ENCODE results near the gene GALNT10. TPM values are rescaled to one million over a fixed set of nuclear protein-coding genes. Genes with fewer than 3 reads are reported as not detected.

The GALNT10 gene
- total and polyA plus RNA-seq, 10 of the 15 experiments (the other 5 are each of a cell fraction or from before 2014, with no cell fraction given), result 3.9 to 35.4 (median 15.5) TPM

DNA sequence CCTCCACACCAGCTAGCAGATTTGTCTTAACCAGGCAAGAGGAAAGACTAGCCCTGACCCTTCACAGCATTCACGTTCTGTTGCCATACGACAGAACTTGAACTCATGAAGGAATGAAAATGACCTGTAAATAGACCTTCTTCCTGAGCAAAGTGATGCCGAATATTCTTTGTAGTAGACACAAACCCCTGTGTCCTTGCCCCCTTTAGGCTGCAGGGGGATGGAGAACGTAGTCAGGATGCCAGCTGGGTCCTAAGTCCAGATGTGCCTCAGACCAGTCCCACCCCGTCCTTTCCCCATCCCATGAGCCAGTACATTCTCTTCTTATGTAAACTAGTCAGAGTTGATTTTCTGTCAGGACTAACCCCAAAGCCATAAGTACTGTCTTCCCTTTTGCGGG, 151.1 kb downstream of the GALNT10 start:
- RAD21 ChIA-PET (ENCODE audit: unreplicated experiment), result no interaction called here
- CTCF ChIA-PET, result no interaction called here
- Histone ChIP-seq H3K9ac (ENCODE audit: control insufficient read depth, insufficient read depth, low read length) (no peak overlapping the region), H3K36me3 (ENCODE audit: control insufficient read depth in 2 of 2, insufficient read depth in 2 of 2, low read length in 1 of 2) (peaks cover 0 to 2% of the 10 kb centered on the region in 2 experiments; a peak in 1 of 4 replicates), H4K20me1 (ENCODE audit: control insufficient read depth, insufficient read depth) (no peaks in the 10 kb centered on the region), H3K4me1 (ENCODE audit: control insufficient read depth, insufficient read depth, low read length) (peaks cover 12% of the 10 kb centered on the region), H3K4me3 (no peak overlapping the region), H2AFZ (ENCODE audit: control insufficient read depth, low read depth, low read length) (no peak overlapping the region), H3K27ac (ENCODE audit: control insufficient read depth, insufficient read depth) (no peak overlapping the region), H3K27me3 (replicated peaks in 1 of 2; ENCODE audit: control insufficient read depth in 2 of 2, insufficient read depth in 2 of 2, low read length in 1 of 2) (no peaks in the 10 kb centered on the region), H3K9me3 (replicated peaks; ENCODE audit: control insufficient read depth, insufficient read depth, low read length) (no peaks in the 10 kb centered on the region), H3K4me2 (ENCODE audit: control insufficient read depth, insufficient read depth) (no peak overlapping the region), H3K79me2 (ENCODE audit: control insufficient read depth, insufficient read depth, low read length) (no peaks in the 10 kb centered on the region)
- TF ChIP-seq ZNF622 (IDR thresholded peaks at IDR 0.05), result no peak
- TF ChIP-seq SPI1 (IDR thresholded peaks at IDR 0.05; ENCODE audit: borderline replicate concordance, insufficient read depth, low read depth, low read length), result no peak
- no peak for TF ChIP-seq TCF12 (IDR thresholded peaks at IDR 0.05; ENCODE audit: low read depth, low read length)
- POLR2A ChIA-PET, result interaction anchor here (0.5 kb wide), 1 partner anchor 291 kb away, joined by 4 read pairs; no protein-coding TSS in a partner anchor
- in situ Hi-C loops (cut with MboI) (no loop called here), intact Hi-C loops (cut with micrococcal nuclease; ENCODE audit: unreplicated experiment) (no loop called here)
- FAIRE-seq (no peak), ATAC-seq (no peak), DNase-seq (ENCODE audit: low read depth, low spot score) (no peak)
- 87% methylated on average over 6 of the region's 6 CpGs for WGBS (ENCODE audit: insufficient coverage, insufficient replicate concordance, low lambda C conversion rate, missing lambda C conversion rate)
- BruUV-seq (replicated peaks), result no TSS peak
- SMC1A ChIA-PET (ENCODE audit: uncharacterized antibody, unreplicated experiment), result no interaction called here

- FAIRE-seq (no peak), ATAC-seq (no peak), DNase-seq (ENCODE audit: low read depth, low spot score) (no peak)
- no peak overlapping the region for H2AFZ ChIP-seq (ENCODE audit: control insufficient read depth, low read depth, low read length)
- H3K79me2 ChIP-seq (ENCODE audit: control insufficient read depth, insufficient read depth, low read length), result no peaks in the 10 kb centered on the region
- H3K4me2 ChIP-seq (ENCODE audit: control insufficient read depth, insufficient read depth), result no peak overlapping the region
- H4K20me1 ChIP-seq (ENCODE audit: control insufficient read depth, insufficient read depth), result no peaks in the 10 kb centered on the region
- WGBS (ENCODE audit: insufficient coverage, insufficient replicate concordance, low lambda C conversion rate, missing lambda C conversion rate), result 94% methylated on average over 7 of the region's 7 CpGs
- ChIA-PET SMC1A (ENCODE audit: uncharacterized antibody, unreplicated experiment) (interaction anchor here (2.0 kb wide), 1 partner anchor 62 kb away, joined by 5 read pairs; no protein-coding TSS in a partner anchor), POLR2A (interaction anchor here (0.5 kb wide), 1 partner anchor 291 kb away, joined by 4 read pairs; no protein-coding TSS in a partner anchor), RAD21 (ENCODE audit: unreplicated experiment) (no interaction called here), CTCF (interaction anchor here (1.2 kb wide), 1 partner anchor 10 kb away, joined by 4 read pairs; no protein-coding TSS in a partner anchor)
- H3K4me1 ChIP-seq (ENCODE audit: control insufficient read depth, insufficient read depth, low read length), result peaks cover 12% of the 10 kb centered on the region
- TF ChIP-seq ELK1 (IDR thresholded peaks at IDR 0.05; ENCODE audit: low read depth, low read length), result no peak
- no peak for TF ChIP-seq BHLHE40 (IDR thresholded peaks at IDR 0.05; ENCODE audit: borderline replicate concordance in 1 of 2, low read depth in 2 of 2, low read length in 1 of 2)
- H3K27ac ChIP-seq (ENCODE audit: control insufficient read depth, insufficient read depth), result no peak overlapping the region
- H3K4me3 ChIP-seq, result no peak overlapping the region
- no peaks in the 10 kb centered on the region for H3K9me3 ChIP-seq (replicated peaks; ENCODE audit: control insufficient read depth, insufficient read depth, low read length)
- no peak overlapping the region for H3K9ac ChIP-seq (ENCODE audit: control insufficient read depth, insufficient read depth, low read length)
- intact Hi-C loops (cut with micrococcal nuclease; ENCODE audit: unreplicated experiment) (no loop called here), in situ Hi-C loops (cut with MboI) (no loop called here)
- H3K27me3 ChIP-seq (replicated peaks in 1 of 2; ENCODE audit: control insufficient read depth in 2 of 2, insufficient read depth in 2 of 2, low read length in 1 of 2), result no peaks in the 10 kb centered on the region
- BruUV-seq (replicated peaks), result no TSS peak
- H3K36me3 ChIP-seq (ENCODE audit: control insufficient read depth in 2 of 2, insufficient read depth in 2 of 2, low read length in 1 of 2), result peaks cover 0 to 2% of the 10 kb centered on the region in 2 experiments; a peak in 1 of 4 replicates
Observed at GRCh38 chr5:154342211-154342610, 151.7 kb downstream of the GALNT10 start.
